Measurements from ENCODE around the gene BIRC2.
A peak's percentile ranks its signal among the peaks of the same experiment; 100 is the strongest.

BIRC2 gene

GRCh38 chr11:102316346-102316904 is 30.6 kb upstream of the BIRC2 start:
- H3K27me3 Mint-ChIP-seq = no peaks in the 10 kb centered on the region
- peak overlapping the region; percentile 99 for H3K27ac Mint-ChIP-seq
- H3K9me3 Mint-ChIP-seq = no peaks in the 10 kb centered on the region
- H3K4me3 Mint-ChIP-seq = peak overlapping the region; percentile 91
- H3K36me3 Mint-ChIP-seq (ENCODE audit: insufficient read depth) = peaks cover 59% of the 10 kb centered on the region
- ATAC-seq (replicated peaks) = no peak
- H3K4me1 Mint-ChIP-seq (ENCODE audit: low read depth in 2 of 2) = peaks cover 43 to 54% of the 10 kb centered on the region in 2 donors
- no peak for DNase-seq

GRCh38 chr11:102317099-102317767 is 29.8 kb upstream of the BIRC2 start, which contains the start of gene BIRC3:
BIRC3 (plus strand) TSS chr11:102317484; CDS start chr11:102324510, 7,026 bp downstream.
- peak; percentile 81 for ATAC-seq (replicated peaks)
- Mint-ChIP-seq H3K27ac (peak within 1 kb of the TSS; percentile 99), H3K27me3 (no peaks in the 10 kb centered on the region), H3K4me3 (peak within 1 kb of the TSS; percentile 91), H3K9me3 (no peaks in the 10 kb centered on the region), H3K4me1 (ENCODE audit: low read depth in 2 of 2) (peaks cover 46 to 60% of the 10 kb centered on the region in 2 donors), H3K36me3 (ENCODE audit: insufficient read depth) (peaks cover 67% of the 10 kb centered on the region)
- DNase-seq = peak; percentile 89 to 93 (median 91)

DNA sequence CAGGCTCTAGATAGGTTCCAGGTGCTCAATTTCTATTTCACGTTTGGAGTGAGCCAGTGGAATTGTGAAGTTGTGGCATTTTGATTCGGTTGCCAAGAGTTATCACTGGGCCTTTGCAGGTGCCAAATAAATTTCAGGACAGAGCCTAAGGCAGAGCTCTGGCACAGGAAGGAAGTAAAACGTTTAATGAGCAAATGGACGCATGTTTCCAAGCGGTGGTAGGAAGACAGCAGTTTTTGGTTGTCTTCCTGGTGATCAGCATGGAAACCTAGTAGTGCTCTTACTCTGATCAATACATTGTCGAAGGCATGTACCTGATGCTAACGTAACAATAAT is 29.3 kb upstream of the BIRC2 start:
- peak overlapping the region; percentile 91 for H3K4me3 Mint-ChIP-seq
- H3K27me3 Mint-ChIP-seq = no peaks in the 10 kb centered on the region
- H3K4me1 Mint-ChIP-seq (ENCODE audit: low read depth in 2 of 2) = peaks cover 50 to 64% of the 10 kb centered on the region in 2 donors
- DNase-seq (no peak), ATAC-seq (replicated peaks) (no peak)
- no peaks in the 10 kb centered on the region for H3K9me3 Mint-ChIP-seq
- peaks cover 72% of the 10 kb centered on the region for H3K36me3 Mint-ChIP-seq (ENCODE audit: insufficient read depth)
- peak overlapping the region; percentile 99 for H3K27ac Mint-ChIP-seq

DNA sequence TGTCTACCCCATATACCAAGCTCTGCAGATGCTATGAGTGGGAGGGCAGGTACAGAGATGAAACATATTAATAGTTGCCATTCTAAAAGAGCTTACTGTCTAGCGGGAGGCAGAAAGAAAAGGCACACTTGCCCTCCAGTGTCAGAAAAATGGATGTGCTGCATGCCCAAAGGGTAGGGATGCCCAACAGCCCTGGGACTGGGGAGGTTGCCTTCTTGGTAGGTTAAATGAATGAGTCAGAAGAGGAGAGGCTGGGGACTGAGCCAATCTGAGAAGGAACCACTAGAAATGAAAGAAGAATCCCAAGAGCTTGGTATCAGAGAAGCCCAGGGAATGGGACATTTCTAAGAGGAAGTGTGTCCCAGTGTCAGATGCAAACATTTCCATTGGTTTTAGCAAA is 28.5 kb upstream of the BIRC2 start:
- peaks cover 68% of the 10 kb centered on the region for H3K36me3 Mint-ChIP-seq (ENCODE audit: insufficient read depth)
- H3K4me3 Mint-ChIP-seq = peak overlapping the region; percentile 91
- peak; percentile 13 for ATAC-seq (replicated peaks)
- no peaks in the 10 kb centered on the region for H3K9me3 Mint-ChIP-seq
- peak overlapping the region; percentile 99 for H3K27ac Mint-ChIP-seq
- H3K4me1 Mint-ChIP-seq (ENCODE audit: low read depth in 2 of 2) = peaks cover 47 to 58% of the 10 kb centered on the region in 2 donors
- no peaks in the 10 kb centered on the region for H3K27me3 Mint-ChIP-seq
- peak; percentile 41 to 54 (median 52) for DNase-seq

- Mint-ChIP-seq H3K9me3 (no peaks in the 10 kb centered on the region), H3K4me3 (peak overlapping the region; percentile 91), H3K27ac (peak overlapping the region; percentile 99), H3K4me1 (ENCODE audit: low read depth in 2 of 2) (peaks cover 43 to 53% of the 10 kb centered on the region in 2 donors), H3K27me3 (no peaks in the 10 kb centered on the region), H3K36me3 (ENCODE audit: insufficient read depth) (peaks cover 67% of the 10 kb centered on the region)
- DNase-seq (no peak), ATAC-seq (replicated peaks) (no peak)
Measured at GRCh38 chr11:102319544-102319943, 27.5 kb upstream of the BIRC2 start.

GRCh38 chr11:102320188-102320587 is 26.8 kb upstream of the BIRC2 start:
- ATAC-seq (replicated peaks) = no peak
- peaks cover 42 to 55% of the 10 kb centered on the region in 2 donors for H3K4me1 Mint-ChIP-seq (ENCODE audit: low read depth in 2 of 2)
- peak overlapping the region; percentile 91 for H3K4me3 Mint-ChIP-seq
- H3K27me3 Mint-ChIP-seq = no peaks in the 10 kb centered on the region
- H3K36me3 Mint-ChIP-seq (ENCODE audit: insufficient read depth) = peaks cover 73% of the 10 kb centered on the region
- no peaks in the 10 kb centered on the region for H3K9me3 Mint-ChIP-seq
- DNase-seq = no peak
- H3K27ac Mint-ChIP-seq = peak overlapping the region; percentile 99

DNA sequence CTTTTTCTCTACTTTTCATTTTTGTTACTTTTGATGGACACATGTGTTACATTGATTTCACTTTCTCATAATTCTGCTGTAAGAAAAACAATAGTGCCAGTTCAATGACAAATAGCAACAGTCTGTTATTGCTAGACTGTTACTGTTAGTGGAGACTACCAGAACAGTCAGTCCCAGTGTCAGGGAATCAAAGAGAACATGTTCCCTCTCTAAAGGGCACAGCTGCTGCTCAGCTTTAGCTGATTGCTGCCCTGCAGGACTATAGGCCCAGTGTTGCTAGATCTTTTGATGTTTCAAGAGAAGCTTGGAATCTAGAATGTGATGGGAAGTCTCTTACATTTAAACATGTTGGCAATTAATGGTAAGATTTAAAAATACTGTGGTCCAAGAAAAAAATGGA is 26.3 kb upstream of the BIRC2 start:
- peaks cover 70% of the 10 kb centered on the region for H3K36me3 Mint-ChIP-seq (ENCODE audit: insufficient read depth)
- peak overlapping the region; percentile 99 for H3K27ac Mint-ChIP-seq
- H3K9me3 Mint-ChIP-seq = no peaks in the 10 kb centered on the region
- no peak for DNase-seq
- no peak for ATAC-seq (replicated peaks)
- no peaks in the 10 kb centered on the region for H3K27me3 Mint-ChIP-seq
- peak overlapping the region; percentile 91 for H3K4me3 Mint-ChIP-seq
- peaks cover 42 to 55% of the 10 kb centered on the region in 2 donors for H3K4me1 Mint-ChIP-seq (ENCODE audit: low read depth in 2 of 2)

GRCh38 chr11:102322560-102322959 is 24.5 kb upstream of the BIRC2 start:
- no peak for DNase-seq
- Mint-ChIP-seq H3K27me3 (no peaks in the 10 kb centered on the region), H3K27ac (peak overlapping the region; percentile 85 to 99), H3K36me3 (ENCODE audit: insufficient read depth) (peaks cover 72% of the 10 kb centered on the region), H3K4me3 (peak overlapping the region; percentile 91), H3K9me3 (no peaks in the 10 kb centered on the region), H3K4me1 (ENCODE audit: low read depth in 2 of 2) (peaks cover 33 to 44% of the 10 kb centered on the region in 2 donors)
- peak; percentile 20 for ATAC-seq (replicated peaks)

- peaks cover 75% of the 10 kb centered on the region for H3K36me3 Mint-ChIP-seq (ENCODE audit: insufficient read depth)
- peaks cover 29 to 37% of the 10 kb centered on the region in 2 donors for H3K4me1 Mint-ChIP-seq (ENCODE audit: low read depth in 2 of 2)
- H3K27me3 Mint-ChIP-seq = no peaks in the 10 kb centered on the region
- no peaks in the 10 kb centered on the region for H3K9me3 Mint-ChIP-seq
- no peak overlapping the region for H3K27ac Mint-ChIP-seq
- H3K4me3 Mint-ChIP-seq = no peak overlapping the region
- ATAC-seq (replicated peaks) = no peak
- DNase-seq = no peak
Measured at GRCh38 chr11:102323542-102324251, 23.3 kb upstream of the BIRC2 start.

- no peak for ATAC-seq (replicated peaks)
- peak overlapping the region in 1 of 2 donors; percentile 58 for H3K27ac Mint-ChIP-seq
Measured at GRCh38 chr11:102325088-102325487, 21.9 kb upstream of the BIRC2 start.

GRCh38 chr11:102328748-102329147 is 18.3 kb upstream of the BIRC2 start:
- DNase-seq = no peak
- Mint-ChIP-seq H3K27me3 (no peaks in the 10 kb centered on the region), H3K27ac (no peak overlapping the region), H3K9me3 (no peaks in the 10 kb centered on the region), H3K4me3 (no peak overlapping the region), H3K36me3 (ENCODE audit: insufficient read depth) (peaks cover 86% of the 10 kb centered on the region), H3K4me1 (ENCODE audit: low read depth in 2 of 2) (peaks cover 3 to 7% of the 10 kb centered on the region in 2 donors)
- no peak for ATAC-seq (replicated peaks)

More at GRCh38 chr11:102325088-102325487, 21.9 kb upstream of the BIRC2 start:
- no peak for DNase-seq
- no peaks in the 10 kb centered on the region for H3K9me3 Mint-ChIP-seq
- peaks cover 76% of the 10 kb centered on the region for H3K36me3 Mint-ChIP-seq (ENCODE audit: insufficient read depth)
- H3K4me3 Mint-ChIP-seq = no peak overlapping the region
- H3K4me1 Mint-ChIP-seq (ENCODE audit: low read depth in 2 of 2) = peaks cover 21 to 26% of the 10 kb centered on the region in 2 donors
- no peaks in the 10 kb centered on the region for H3K27me3 Mint-ChIP-seq

DNA sequence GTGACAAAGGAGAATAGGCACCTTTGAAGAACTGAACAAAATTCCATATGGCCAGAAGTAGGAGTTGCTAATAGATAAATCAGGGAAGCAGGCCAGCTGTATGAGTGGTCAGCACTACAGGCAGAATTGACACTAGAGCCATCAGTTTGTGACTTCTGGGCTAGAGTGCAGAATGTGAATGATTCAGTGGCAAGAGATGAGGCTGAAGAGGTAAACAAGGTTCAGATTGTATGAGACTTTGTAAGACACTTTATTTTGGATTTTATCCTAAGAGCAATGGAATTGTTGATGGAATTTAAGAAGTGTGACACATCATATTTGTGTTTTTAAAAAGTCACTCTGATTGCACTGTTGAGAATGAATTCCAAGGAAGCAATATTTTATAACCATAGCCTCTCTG is 16.8 kb upstream of the BIRC2 start:
- ATAC-seq (replicated peaks) = no peak
- no peak overlapping the region for H3K4me3 Mint-ChIP-seq
- no peak overlapping the region for H3K27ac Mint-ChIP-seq
- peaks cover 0 to 3% of the 10 kb centered on the region in 2 donors for H3K4me1 Mint-ChIP-seq (ENCODE audit: low read depth in 2 of 2)
- DNase-seq = no peak
- H3K36me3 Mint-ChIP-seq (ENCODE audit: insufficient read depth) = peaks cover 91% of the 10 kb centered on the region
- no peaks in the 10 kb centered on the region for H3K27me3 Mint-ChIP-seq
- H3K9me3 Mint-ChIP-seq = no peaks in the 10 kb centered on the region

GRCh38 chr11:102331341-102331740 is 15.7 kb upstream of the BIRC2 start:
- DNase-seq = no peak
- Mint-ChIP-seq H3K9me3 (no peaks in the 10 kb centered on the region), H3K27me3 (no peaks in the 10 kb centered on the region)

More at GRCh38 chr11:102331341-102331740, 15.7 kb upstream of the BIRC2 start:
- ATAC-seq (replicated peaks) = no peak
- peak overlapping the region in 1 of 2 donors; percentile 75 for H3K27ac Mint-ChIP-seq
- peaks cover 95% of the 10 kb centered on the region for H3K36me3 Mint-ChIP-seq (ENCODE audit: insufficient read depth)
- H3K4me3 Mint-ChIP-seq = no peak overlapping the region
- peaks cover 0 to 3% of the 10 kb centered on the region in 2 donors for H3K4me1 Mint-ChIP-seq (ENCODE audit: low read depth in 2 of 2)

All from effector memory CD8-positive, alpha-beta T cell (primary cell).